H9 (cell line): ENCODE results near the gene ITGA2. TPM values are rescaled to one million over a fixed set of nuclear protein-coding genes. Genes with fewer than 3 reads are reported as not detected.

Experiments
- DNase-seq: peaks from one replicate; pipeline ENCODE4 v3.0.0-alpha.2; 2017
- H2AFZ ChIP-seq: one replicate; pipeline ENCODE4 v1.6.1; 2013; ENCODE audit warnings: mild to moderate bottlenecking, low read length, control low read depth, moderate library complexity
- H2AK5ac ChIP-seq: 2 replicates; pipeline ENCODE4 v1.6.1; 2013; ENCODE audit warnings: low read length, control low read depth, mixed read lengths; ENCODE audit not compliant: insufficient read length
- H2BK120ac ChIP-seq: one replicate; pipeline ENCODE4 v1.6.1; 2013; ENCODE audit warnings: low read depth, mild to moderate bottlenecking, low read length, control low read depth, inconsistent platforms; ENCODE audit not compliant: poor library complexity, severe bottlenecking
- H2BK12ac ChIP-seq: 2 replicates; pipeline ENCODE4 v1.6.1; 2013; ENCODE audit warnings: low read length, control low read depth, mixed read lengths, low read depth; ENCODE audit not compliant: insufficient read length
- H2BK15ac ChIP-seq: 2 replicates; pipeline ENCODE4 v1.6.1; 2013; ENCODE audit warnings: low read depth, low read length, control low read depth
- H2BK20ac ChIP-seq: one replicate; pipeline ENCODE4 v1.6.1; 2013; ENCODE audit warnings: low read depth, mild to moderate bottlenecking, low read length, control low read depth, inconsistent platforms; ENCODE audit not compliant: poor library complexity, severe bottlenecking
- H2BK5ac ChIP-seq: 2 replicates; pipeline ENCODE4 v1.6.1; 2013; ENCODE audit warnings: low read length, control low read depth, mixed read lengths; ENCODE audit not compliant: insufficient read length
- H3K14ac ChIP-seq: 2 replicates; pipeline ENCODE4 v1.6.1; 2013; ENCODE audit warnings: low read length, control low read depth; ENCODE audit not compliant: insufficient read depth
- H3K18ac ChIP-seq: 2 replicates; pipeline ENCODE4 v1.6.1; 2013; ENCODE audit warnings: low read depth, mild to moderate bottlenecking, mixed read lengths, low read length, control low read depth; ENCODE audit not compliant: insufficient read length
- H3K23ac ChIP-seq: 2 replicates; pipeline ENCODE4 v1.6.1; 2013; ENCODE audit warnings: low read length, control low read depth, mixed read lengths, low read depth; ENCODE audit not compliant: insufficient read length
- H3K23me2 ChIP-seq: 2 replicates; pipeline ENCODE4 v1.6.1; 2013; ENCODE audit warnings: low read depth, mild to moderate bottlenecking, mixed read lengths, low read length, control low read depth; ENCODE audit not compliant: insufficient read length, poor library complexity, severe bottlenecking
- H3K27ac ChIP-seq: 2 replicates; pipeline ENCODE4 v1.5.1; 2013; ENCODE audit warnings: low read length, control low read depth, mixed read lengths, low read depth; ENCODE audit not compliant: insufficient read length
- H3K27me3 ChIP-seq: 2 replicates; pipeline ENCODE4 v1.6.1; 2013; ENCODE audit warnings: low read length, control low read depth, inconsistent platforms; ENCODE audit not compliant: insufficient read depth
- H3K4ac ChIP-seq: 2 replicates; pipeline ENCODE4 v1.6.1; 2013; ENCODE audit warnings: low read depth, mild to moderate bottlenecking, control low read depth, inconsistent platforms, low read length, moderate library complexity
- H3K4me1 ChIP-seq: 2 replicates; pipeline ENCODE4 v1.6.1; 2013; ENCODE audit warnings: low read length, control low read depth, inconsistent platforms; ENCODE audit not compliant: insufficient read depth
- H3K4me2 ChIP-seq: 2 replicates; pipeline ENCODE4 v1.6.1; 2013; ENCODE audit warnings: low read length, control low read depth, mixed read lengths; ENCODE audit not compliant: insufficient read length, insufficient read depth
- H3K56ac ChIP-seq: 2 replicates; pipeline ENCODE4 v1.6.1; 2013; ENCODE audit warnings: low read depth, mild to moderate bottlenecking, mixed read lengths, low read length, control low read depth; ENCODE audit not compliant: insufficient read length
- H3K79me1 ChIP-seq: 2 replicates; pipeline ENCODE4 v1.6.1; 2013; ENCODE audit warnings: low read depth, mild to moderate bottlenecking, moderate library complexity, low read length, control low read depth, inconsistent platforms; ENCODE audit not compliant: insufficient read depth, poor library complexity, severe bottlenecking
- H3K79me2 ChIP-seq: 2 replicates; pipeline ENCODE4 v1.6.1; 2013; ENCODE audit warnings: low read length, control low read depth, inconsistent platforms; ENCODE audit not compliant: insufficient read depth
- H3K9ac ChIP-seq: 2 replicates; pipeline ENCODE4 v1.6.1; 2013; ENCODE audit warnings: low read length, control low read depth, mixed read lengths; ENCODE audit not compliant: insufficient read length; ENCODE audit errors: extremely low read depth
- H3K9me3 ChIP-seq: one replicate; pipeline ENCODE4 v1.6.1; 2013; ENCODE audit warnings: low read depth, low read length, inconsistent platforms; ENCODE audit not compliant: control insufficient read depth
- H3T11ph ChIP-seq: one replicate; pipeline ENCODE4 v1.6.1; 2013; ENCODE audit warnings: mild to moderate bottlenecking, low read length, control low read depth, inconsistent platforms
- H4K20me1 ChIP-seq: one replicate; pipeline ENCODE4 v1.6.1; 2013; ENCODE audit not compliant: control insufficient read depth, insufficient read length, insufficient read depth
- H4K5ac ChIP-seq: 2 replicates; pipeline ENCODE4 v1.6.1; 2013; ENCODE audit warnings: low read depth, mild to moderate bottlenecking, mixed read lengths, low read length, control low read depth; ENCODE audit not compliant: insufficient read length
- H4K8ac ChIP-seq: replicated peaks from 2 replicates; pipeline ENCODE4 v1.6.1; 2013; ENCODE audit warnings: low read length, control low read depth, mixed read lengths, low read depth; ENCODE audit not compliant: insufficient read length
- H4K91ac ChIP-seq: 2 replicates; pipeline ENCODE4 v1.6.1; 2013; ENCODE audit warnings: low read depth, mild to moderate bottlenecking, moderate library complexity, mixed read lengths, low read length, control low read depth; ENCODE audit not compliant: insufficient read length
- H3K27ac Mint-ChIP-seq, 3 experiments: 2 replicates in 2 of 3; 3 replicates in 1 of 3; pipeline ENCODE4 v1.8.0; 2020 to 2021; ENCODE audit warnings: mixed read lengths in 3 of 3, mild to moderate bottlenecking in 1 of 3, moderate library complexity in 1 of 3
- H3K27me3 Mint-ChIP-seq: 2 replicates; pipeline ENCODE4 v1.8.0; 2021; ENCODE audit warnings: low read depth, mild to moderate bottlenecking, moderate library complexity, mixed read lengths
- H3K36me3 Mint-ChIP-seq, 3 experiments: 2 replicates in 2 of 3; 3 replicates in 1 of 3; pipeline ENCODE4 v1.8.0; 2020 to 2021; ENCODE audit warnings: low read depth in 3 of 3, mixed read lengths in 3 of 3; ENCODE audit not compliant: insufficient read depth in 1 of 3
- H3K4me1 Mint-ChIP-seq, 2 experiments: 2 replicates each; pipeline ENCODE4 v1.8.0; 2020; ENCODE audit warnings: mixed read lengths in 2 of 2
- H3K4me3 Mint-ChIP-seq, 2 experiments: 2 replicates in 1 of 2; 3 replicates in 1 of 2; pipeline ENCODE4 v1.8.0; 2020 to 2021; ENCODE audit warnings: mild to moderate bottlenecking in 2 of 2, mixed read lengths in 2 of 2, moderate library complexity in 1 of 2
- H3K9me3 Mint-ChIP-seq, 2 experiments: 2 replicates in 1 of 2; 3 replicates in 1 of 2; pipeline ENCODE4 v1.8.0; 2020; ENCODE audit warnings: mild to moderate bottlenecking in 2 of 2, mixed read lengths in 2 of 2, moderate library complexity in 1 of 2
- WGBS: extraction: QIAGEN DNeasy Blood & Tissue Kit; methylation state at CpG from one replicate; pipeline ENCODE4 v1.1.7; 2013; ENCODE audit warnings: missing lambda C conversion rate, low lambda C conversion rate, mixed read lengths; ENCODE audit not compliant: insufficient read length; ENCODE audit errors: extremely low coverage; 5-methylcytosine and 5-hydroxymethylcytosine counted together
- total RNA-seq: library from RNA; stranded (reverse); gene quantifications from 2 replicates; pipeline ENCODE4 v1.2.1, GENCODE V29; 2021
- TF ChIP-seq, protein P1 (sequence below): fragments of 200-600 bp; sonication (generic); conservative IDR thresholded peaks from 3 replicates; pipeline ENCODE4 v1.8.0; 2021; ENCODE audit warnings: antibody characterized with exemption, mild to moderate bottlenecking

Gene ITGA2
- total RNA-seq, 1 experiment from 2014 or later, result 3.0 TPM

GRCh38 chr5:52950686-52951085 lies 38.5 kb upstream of the ITGA2 start:
- Histone ChIP-seq H3K79me2 (no peaks in the 10 kb centered on the region), H2BK20ac (no peak overlapping the region), H3K23ac (no peak overlapping the region), H2AK5ac (no peak overlapping the region), H2BK12ac (no peak overlapping the region), H4K20me1 (no peaks in the 10 kb centered on the region), H3K27me3 (no peaks in the 10 kb centered on the region), H3K79me1 (no peaks in the 10 kb centered on the region), H3K56ac (no peak overlapping the region), H4K91ac (no peak overlapping the region), H3K14ac (no peak overlapping the region), H3K4me2 (no peak overlapping the region), H3K4me1 (no peaks in the 10 kb centered on the region), H4K5ac (no peak overlapping the region), H3T11ph (no peak overlapping the region), H2BK120ac (no peak overlapping the region), H3K27ac (no peak overlapping the region), H2BK15ac (no peak overlapping the region), H2AFZ (no peak overlapping the region), H3K23me2 (no peaks in the 10 kb centered on the region), H3K9me3 (no peaks in the 10 kb centered on the region), H3K18ac (no peak overlapping the region), H4K8ac (no peak overlapping the region), H2BK5ac (no peak overlapping the region), H3K4ac (no peak overlapping the region), H3K9ac (no peak overlapping the region)
- no peak for DNase-seq
- TF ChIP-seq, protein P1, sequence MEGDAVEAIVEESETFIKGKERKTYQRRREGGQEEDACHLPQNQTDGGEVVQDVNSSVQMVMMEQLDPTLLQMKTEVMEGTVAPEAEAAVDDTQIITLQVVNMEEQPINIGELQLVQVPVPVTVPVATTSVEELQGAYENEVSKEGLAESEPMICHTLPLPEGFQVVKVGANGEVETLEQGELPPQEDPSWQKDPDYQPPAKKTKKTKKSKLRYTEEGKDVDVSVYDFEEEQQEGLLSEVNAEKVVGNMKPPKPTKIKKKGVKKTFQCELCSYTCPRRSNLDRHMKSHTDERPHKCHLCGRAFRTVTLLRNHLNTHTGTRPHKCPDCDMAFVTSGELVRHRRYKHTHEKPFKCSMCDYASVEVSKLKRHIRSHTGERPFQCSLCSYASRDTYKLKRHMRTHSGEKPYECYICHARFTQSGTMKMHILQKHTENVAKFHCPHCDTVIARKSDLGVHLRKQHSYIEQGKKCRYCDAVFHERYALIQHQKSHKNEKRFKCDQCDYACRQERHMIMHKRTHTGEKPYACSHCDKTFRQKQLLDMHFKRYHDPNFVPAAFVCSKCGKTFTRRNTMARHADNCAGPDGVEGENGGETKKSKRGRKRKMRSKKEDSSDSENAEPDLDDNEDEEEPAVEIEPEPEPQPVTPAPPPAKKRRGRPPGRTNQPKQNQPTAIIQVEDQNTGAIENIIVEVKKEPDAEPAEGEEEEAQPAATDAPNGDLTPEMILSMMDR, result no peak
- H3K27ac Mint-ChIP-seq, result no peak overlapping the region
- no peak overlapping the region for H3K4me3 Mint-ChIP-seq
- no peaks in the 10 kb centered on the region for H3K9me3 Mint-ChIP-seq
- H3K4me1 Mint-ChIP-seq, result peaks cover 2 to 3% of the 10 kb centered on the region in 2 experiments; a peak in 1 of 4 replicates
- H3K27me3 Mint-ChIP-seq, result no peaks in the 10 kb centered on the region
- WGBS, result no CpG with 5 or more reads among the region's 3 CpGs
- H3K36me3 Mint-ChIP-seq, result no peaks in the 10 kb centered on the region
